ENCODE measurements around the gene ZNF426. TPM values are rescaled to one million over a fixed set of nuclear protein-coding genes. Genes with fewer than 3 reads are reported as not detected.
"Not testable (repeated sequence)": the region's sequence is repeated elsewhere in the genome, so short reads cannot be mapped to it uniquely, and the experiment has no call there.

ZNF426 gene
- total RNA-seq, 4 donors from 2014 or later: 3.5 to 14.0 (median 5.7) TPM

DNA sequence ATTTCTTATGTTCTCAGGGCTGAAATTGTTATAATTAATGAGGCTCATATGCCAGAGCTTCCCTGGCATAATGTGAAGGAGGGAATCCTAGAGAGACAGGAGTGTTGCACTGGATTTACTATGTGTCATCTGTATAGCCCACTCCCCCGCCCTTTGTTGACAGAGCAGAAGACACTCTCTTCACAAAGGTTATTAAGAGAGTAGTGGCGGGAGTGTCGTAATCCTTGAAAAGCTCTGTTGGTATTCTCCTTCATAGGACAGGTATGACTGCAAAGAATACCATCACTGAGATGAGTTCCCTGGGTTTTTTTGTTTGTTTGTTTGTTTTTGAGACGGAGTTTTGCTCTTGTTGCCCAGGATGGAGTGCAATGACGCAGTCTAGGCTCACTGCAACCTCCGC, 31.8 kb upstream of the ZNF426 start:
- Histone ChIP-seq H3K27ac (no peak overlapping the region), H3K27me3 (no peaks in the 10 kb centered on the region), H3K36me3 (peaks cover 10 to 63% (median 16%) of the 10 kb centered on the region in 3 donors), H3K9me3 (peaks cover 0 to 99% (median 33%) of the 10 kb centered on the region in 4 donors), H3K4me1 (no peaks in the 10 kb centered on the region), H3K4me3 (no peak overlapping the region)
- TF ChIP-seq, protein P1, sequence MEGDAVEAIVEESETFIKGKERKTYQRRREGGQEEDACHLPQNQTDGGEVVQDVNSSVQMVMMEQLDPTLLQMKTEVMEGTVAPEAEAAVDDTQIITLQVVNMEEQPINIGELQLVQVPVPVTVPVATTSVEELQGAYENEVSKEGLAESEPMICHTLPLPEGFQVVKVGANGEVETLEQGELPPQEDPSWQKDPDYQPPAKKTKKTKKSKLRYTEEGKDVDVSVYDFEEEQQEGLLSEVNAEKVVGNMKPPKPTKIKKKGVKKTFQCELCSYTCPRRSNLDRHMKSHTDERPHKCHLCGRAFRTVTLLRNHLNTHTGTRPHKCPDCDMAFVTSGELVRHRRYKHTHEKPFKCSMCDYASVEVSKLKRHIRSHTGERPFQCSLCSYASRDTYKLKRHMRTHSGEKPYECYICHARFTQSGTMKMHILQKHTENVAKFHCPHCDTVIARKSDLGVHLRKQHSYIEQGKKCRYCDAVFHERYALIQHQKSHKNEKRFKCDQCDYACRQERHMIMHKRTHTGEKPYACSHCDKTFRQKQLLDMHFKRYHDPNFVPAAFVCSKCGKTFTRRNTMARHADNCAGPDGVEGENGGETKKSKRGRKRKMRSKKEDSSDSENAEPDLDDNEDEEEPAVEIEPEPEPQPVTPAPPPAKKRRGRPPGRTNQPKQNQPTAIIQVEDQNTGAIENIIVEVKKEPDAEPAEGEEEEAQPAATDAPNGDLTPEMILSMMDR (IDR thresholded peaks at IDR 0.05): no peak
- DNase-seq: no peak

DNA sequence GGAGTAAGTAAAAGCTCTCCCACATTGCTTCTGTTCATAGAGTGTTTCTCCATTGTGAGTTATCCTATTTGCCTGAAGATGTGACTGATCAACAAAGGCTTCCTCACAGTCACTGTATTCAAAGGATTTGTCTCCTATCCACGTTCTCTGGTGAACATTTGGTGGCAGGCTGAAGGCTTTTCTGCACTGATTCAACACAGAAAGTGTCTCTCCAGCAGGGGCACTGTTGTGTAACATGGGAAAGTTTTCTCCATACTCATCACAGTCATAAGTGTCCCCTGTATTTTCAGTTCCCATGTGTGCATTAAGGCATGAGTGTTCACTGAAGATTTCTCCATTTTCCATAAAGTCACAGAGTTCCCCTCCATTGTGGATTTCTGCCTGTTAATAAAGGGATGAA, 28.3 kb upstream of the ZNF426 start:
- Histone ChIP-seq H3K36me3 (peaks cover 10 to 89% (median 16%) of the 10 kb centered on the region in 3 donors), H3K4me3 (no peak overlapping the region)
- no peak for DNase-seq

DNA sequence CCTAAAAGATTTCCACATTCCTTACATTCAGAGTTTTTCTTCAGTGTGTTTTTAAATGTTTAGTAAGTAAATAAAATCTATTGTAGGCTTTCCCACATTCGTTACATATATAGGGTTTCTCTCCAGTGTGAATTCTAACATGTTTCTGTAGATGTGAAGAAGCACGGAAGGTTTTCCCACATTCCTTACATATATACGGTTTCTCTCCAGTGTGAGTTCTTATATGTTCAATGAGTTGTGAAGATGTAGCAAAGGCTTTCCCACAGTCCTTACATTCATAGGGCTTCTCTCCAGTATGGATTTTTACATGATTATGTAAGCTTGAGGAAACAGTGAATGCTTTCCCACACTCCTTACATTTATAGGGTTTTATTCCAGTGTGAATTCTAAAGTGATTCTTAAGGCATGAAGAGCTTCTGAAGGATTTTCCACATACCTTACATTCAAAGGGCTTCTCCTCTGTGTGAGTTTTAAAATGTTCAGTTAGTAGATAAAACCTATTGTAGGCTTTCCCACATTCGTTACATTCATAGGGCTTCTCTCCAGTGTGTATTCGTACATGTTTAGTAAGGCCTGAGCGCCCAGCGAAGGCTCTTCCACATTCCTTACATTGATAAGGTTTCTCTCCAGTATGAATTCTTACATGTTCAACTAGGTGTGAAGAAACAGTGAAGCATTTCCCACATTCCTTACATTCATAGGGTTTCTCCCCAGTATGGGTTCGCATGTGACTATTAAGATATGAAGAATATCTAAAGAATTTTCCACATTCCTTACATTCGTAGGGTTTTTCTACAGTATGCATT, 27.7 kb upstream of the ZNF426 start:
- Histone ChIP-seq H3K4me1 (no peaks in the 10 kb centered on the region), H3K27ac (no peak overlapping the region), H3K36me3 (peaks cover 10 to 91% (median 16%) of the 10 kb centered on the region in 3 donors), H3K27me3 (no peaks in the 10 kb centered on the region), H3K9me3 (peaks cover 0 to 100% (median 46%) of the 10 kb centered on the region in 4 donors), H3K4me3 (no peak overlapping the region)
- TF ChIP-seq, protein P1 (IDR thresholded peaks at IDR 0.05): no peak
- no peak for TF ChIP-seq POLR2A (IDR thresholded peaks at IDR 0.05)
- DNase-seq: no peak

More for the DNA sequence above, 28.3 kb upstream of the ZNF426 start:
- Histone ChIP-seq H3K9me3 (peaks cover 0 to 100% (median 45%) of the 10 kb centered on the region in 4 donors), H3K27me3 (no peaks in the 10 kb centered on the region), H3K27ac (no peak overlapping the region), H3K4me1 (no peaks in the 10 kb centered on the region)
- TF ChIP-seq POLR2A (IDR thresholded peaks at IDR 0.05): no peak
- TF ChIP-seq, protein P1 (IDR thresholded peaks at IDR 0.05): no peak

DNA sequence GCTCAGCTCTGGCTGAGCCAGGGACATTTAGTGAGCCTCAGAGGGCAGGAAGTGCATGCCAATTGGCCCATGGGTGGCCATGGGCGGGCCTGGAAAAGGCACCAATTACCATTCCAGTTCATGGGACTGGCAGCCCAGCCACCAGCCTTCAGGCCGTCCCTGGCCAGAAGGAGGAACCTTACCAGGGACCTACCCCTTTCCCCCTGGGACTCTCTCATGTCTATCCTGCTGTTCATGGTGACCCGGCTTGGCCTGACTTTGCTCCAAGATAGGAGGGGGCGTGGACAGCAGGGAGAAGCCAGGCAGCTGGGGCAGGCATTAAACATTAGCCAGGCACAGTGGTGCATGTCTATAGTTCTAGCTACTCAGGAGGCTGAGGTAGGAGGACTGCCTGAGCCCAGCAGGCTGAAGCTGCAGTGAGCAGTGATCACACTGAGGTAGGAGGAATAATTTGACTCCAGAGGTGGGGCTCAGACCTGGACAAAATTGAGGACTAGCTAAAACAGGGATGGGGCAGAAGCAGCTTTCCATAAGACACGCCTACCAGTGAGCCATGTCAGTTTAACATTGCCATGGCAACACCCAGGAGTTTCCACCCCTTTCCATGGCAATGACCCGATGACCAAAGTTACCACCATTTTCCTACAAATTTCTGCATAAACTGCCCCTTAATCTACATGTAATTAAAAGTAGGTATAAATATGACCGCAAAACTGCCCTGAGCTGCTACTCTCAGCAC, 14.3 kb upstream of the ZNF426 start:
- Histone ChIP-seq H3K27me3 (no peaks in the 10 kb centered on the region), H3K9me3 (peaks cover 0 to 41% (median 3%) of the 10 kb centered on the region in 4 donors)

DNA sequence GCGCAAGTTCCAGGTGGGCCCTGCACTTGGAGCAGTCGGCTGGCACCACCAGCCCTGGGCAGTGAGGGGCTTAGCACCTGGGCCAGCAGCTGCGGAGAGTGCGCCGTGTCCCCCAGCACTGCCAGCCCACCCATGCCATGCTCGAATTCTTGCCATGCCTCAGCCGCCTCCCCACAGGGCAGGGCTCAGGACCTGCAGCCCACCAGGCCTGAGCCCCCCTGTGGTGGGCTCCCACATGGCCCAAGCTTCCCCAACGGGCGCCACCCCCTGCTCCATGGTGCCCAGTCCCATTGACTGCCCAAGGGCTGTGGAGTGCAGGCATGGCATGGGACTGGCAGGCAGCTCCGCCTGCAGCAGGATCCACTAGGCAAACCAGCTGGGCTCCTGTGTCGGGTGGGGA, 9.4 kb upstream of the ZNF426 start:
- H3K4me3 ChIP-seq: no peak overlapping the region
- no peaks in the 10 kb centered on the region for H3K36me3 ChIP-seq
- no peak overlapping the region for H3K27ac ChIP-seq
- no peak for DNase-seq
- peaks cover 0 to 31% (median 3%) of the 10 kb centered on the region in 4 donors for H3K9me3 ChIP-seq
- TF ChIP-seq, protein P1 (IDR thresholded peaks at IDR 0.05): no peak
- no peak for TF ChIP-seq POLR2A (IDR thresholded peaks at IDR 0.05)
- no peaks in the 10 kb centered on the region for H3K4me1 ChIP-seq
- no peaks in the 10 kb centered on the region for H3K27me3 ChIP-seq

More for the DNA sequence above, 14.3 kb upstream of the ZNF426 start:
- Histone ChIP-seq H3K4me1 (no peaks in the 10 kb centered on the region), H3K36me3 (no peaks in the 10 kb centered on the region), H3K27ac (no peak overlapping the region), H3K4me3 (no peak overlapping the region)
- no peak for DNase-seq
- no peak for TF ChIP-seq POLR2A (IDR thresholded peaks at IDR 0.05)
- TF ChIP-seq, protein P1 (IDR thresholded peaks at IDR 0.05): no peak

DNA sequence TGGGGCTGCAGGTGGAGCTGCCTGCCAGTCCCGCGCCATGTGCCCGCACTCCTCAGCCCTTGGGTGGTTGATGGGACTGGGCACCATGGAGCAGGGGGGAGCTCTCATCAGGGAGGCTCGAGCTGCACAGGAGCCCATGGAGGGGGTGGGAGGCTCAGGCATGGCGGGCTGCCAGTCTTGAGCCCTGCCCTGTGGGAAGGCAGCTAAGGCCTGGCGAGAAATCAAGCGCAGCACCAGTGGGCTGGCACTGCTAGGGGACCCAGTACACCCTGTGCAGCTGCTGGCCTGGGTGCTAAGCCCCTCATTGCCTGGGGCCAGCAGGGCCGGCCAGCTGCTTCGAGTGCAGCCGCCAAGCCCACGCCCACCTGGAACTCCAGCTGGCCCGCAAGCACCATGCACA, 2.8 kb upstream of the ZNF426 start:
- not testable (repeated sequence) for H3K36me3 ChIP-seq, H3K27ac ChIP-seq, DNase-seq, H3K27me3 ChIP-seq, H3K4me3 ChIP-seq
- peaks cover 0 to 10% (median 0%) of the 10 kb centered on the region in 4 donors for H3K4me1 ChIP-seq
- H3K9me3 ChIP-seq: peaks cover 0 to 10% (median 0%) of the 10 kb centered on the region in 4 donors

DNA sequence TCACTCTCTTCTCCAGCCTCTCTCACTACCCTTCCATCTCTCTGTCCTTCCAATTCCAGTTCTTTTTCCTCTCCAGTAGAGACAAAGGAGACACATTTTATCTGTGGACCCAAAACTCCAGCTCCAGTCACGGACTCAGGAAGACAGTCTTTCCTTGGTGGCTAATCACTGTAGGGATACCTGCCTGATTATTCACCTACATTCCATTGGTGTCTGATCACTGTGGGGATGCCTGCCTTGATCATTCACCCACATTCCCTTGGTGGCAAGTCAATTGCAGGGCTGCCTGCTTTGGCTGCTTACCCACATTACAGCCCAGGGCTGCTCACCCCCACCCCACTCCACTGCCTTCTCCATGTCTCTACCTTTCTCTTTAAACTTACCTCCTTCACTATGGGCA, 1.5 kb upstream of the ZNF426 start:
- H3K27me3 ChIP-seq, DNase-seq, H3K4me3 ChIP-seq, H3K27ac ChIP-seq: not testable (repeated sequence)
- peaks cover 0 to 17% (median 0%) of the 10 kb centered on the region in 3 donors for H3K36me3 ChIP-seq
- H3K9me3 ChIP-seq: peaks cover 0 to 17% (median 0%) of the 10 kb centered on the region in 4 donors
- peaks cover 0 to 10% (median 0%) of the 10 kb centered on the region in 4 donors for H3K4me1 ChIP-seq

DNA sequence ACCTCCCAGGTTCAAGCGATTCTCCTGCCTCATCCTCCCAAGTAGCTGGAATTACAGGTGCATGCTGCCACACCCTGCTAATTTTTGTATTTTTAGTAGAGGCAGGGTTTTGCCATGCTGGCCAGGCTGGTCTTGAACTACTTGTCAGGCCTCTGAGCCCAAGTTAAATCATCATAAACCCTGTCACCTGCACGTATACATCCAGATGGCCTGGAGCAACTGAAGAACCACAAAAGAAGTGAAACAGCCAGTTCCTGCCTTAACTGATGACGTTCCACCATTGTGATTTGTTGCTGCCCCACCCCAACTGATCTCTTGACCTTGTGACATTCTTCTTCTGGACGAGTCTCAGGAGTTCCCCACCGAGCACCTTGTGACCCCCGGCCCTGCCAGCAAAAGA, 756 bp upstream of the ZNF426 start:
- H3K4me3 ChIP-seq: peak overlapping the region in 1 of 4 donors; percentile 83

More for the DNA sequence above, 756 bp upstream of the ZNF426 start:
- Histone ChIP-seq H3K4me1 (peaks cover 0 to 10% (median 0%) of the 10 kb centered on the region in 4 donors), H3K27ac (peak overlapping the region in 2 of 4 donors; percentile 78 to 89), H3K9me3 (peaks cover 0 to 23% (median 0%) of the 10 kb centered on the region in 4 donors), H3K36me3 (peaks cover 0 to 25% (median 0%) of the 10 kb centered on the region in 3 donors)
- not testable (repeated sequence) for H3K27me3 ChIP-seq, DNase-seq

Measured in Peyer's patch (tissue), 4 donors.